ENCODE data around the gene DSP.

DSP gene, protein sequence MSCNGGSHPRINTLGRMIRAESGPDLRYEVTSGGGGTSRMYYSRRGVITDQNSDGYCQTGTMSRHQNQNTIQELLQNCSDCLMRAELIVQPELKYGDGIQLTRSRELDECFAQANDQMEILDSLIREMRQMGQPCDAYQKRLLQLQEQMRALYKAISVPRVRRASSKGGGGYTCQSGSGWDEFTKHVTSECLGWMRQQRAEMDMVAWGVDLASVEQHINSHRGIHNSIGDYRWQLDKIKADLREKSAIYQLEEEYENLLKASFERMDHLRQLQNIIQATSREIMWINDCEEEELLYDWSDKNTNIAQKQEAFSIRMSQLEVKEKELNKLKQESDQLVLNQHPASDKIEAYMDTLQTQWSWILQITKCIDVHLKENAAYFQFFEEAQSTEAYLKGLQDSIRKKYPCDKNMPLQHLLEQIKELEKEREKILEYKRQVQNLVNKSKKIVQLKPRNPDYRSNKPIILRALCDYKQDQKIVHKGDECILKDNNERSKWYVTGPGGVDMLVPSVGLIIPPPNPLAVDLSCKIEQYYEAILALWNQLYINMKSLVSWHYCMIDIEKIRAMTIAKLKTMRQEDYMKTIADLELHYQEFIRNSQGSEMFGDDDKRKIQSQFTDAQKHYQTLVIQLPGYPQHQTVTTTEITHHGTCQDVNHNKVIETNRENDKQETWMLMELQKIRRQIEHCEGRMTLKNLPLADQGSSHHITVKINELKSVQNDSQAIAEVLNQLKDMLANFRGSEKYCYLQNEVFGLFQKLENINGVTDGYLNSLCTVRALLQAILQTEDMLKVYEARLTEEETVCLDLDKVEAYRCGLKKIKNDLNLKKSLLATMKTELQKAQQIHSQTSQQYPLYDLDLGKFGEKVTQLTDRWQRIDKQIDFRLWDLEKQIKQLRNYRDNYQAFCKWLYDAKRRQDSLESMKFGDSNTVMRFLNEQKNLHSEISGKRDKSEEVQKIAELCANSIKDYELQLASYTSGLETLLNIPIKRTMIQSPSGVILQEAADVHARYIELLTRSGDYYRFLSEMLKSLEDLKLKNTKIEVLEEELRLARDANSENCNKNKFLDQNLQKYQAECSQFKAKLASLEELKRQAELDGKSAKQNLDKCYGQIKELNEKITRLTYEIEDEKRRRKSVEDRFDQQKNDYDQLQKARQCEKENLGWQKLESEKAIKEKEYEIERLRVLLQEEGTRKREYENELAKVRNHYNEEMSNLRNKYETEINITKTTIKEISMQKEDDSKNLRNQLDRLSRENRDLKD (N-terminal part only)

GRCh38 chr6:7541175-7542064, at the start of gene DSP:
DSP (plus strand) TSS chr6:7541671; CDS start chr6:7541916, 245 bp downstream.
- peak within 1 kb of the TSS; percentile 88 for H3K4me3 Mint-ChIP-seq
- no peaks in the 10 kb centered on the region for H3K36me3 Mint-ChIP-seq
- H3K27ac Mint-ChIP-seq: peak within 1 kb of the TSS; percentile 69
- H3K27me3 Mint-ChIP-seq: peaks cover 26% of the 10 kb centered on the region
- peak; percentile 18 to 32 for DNase-seq (ENCODE audit: low spot score in 2 of 2)
- H3K9me3 Mint-ChIP-seq: no peaks in the 10 kb centered on the region
- H3K4me1 Mint-ChIP-seq: peaks cover 4% of the 10 kb centered on the region
- ATAC-seq (ENCODE audit: low read depth): peak; percentile 64

- Mint-ChIP-seq H3K36me3 (no peaks in the 10 kb centered on the region), H3K4me1 (no peaks in the 10 kb centered on the region), H3K27ac (no peak overlapping the region), H3K27me3 (peaks cover 16% of the 10 kb centered on the region), H3K4me3 (no peak overlapping the region), H3K9me3 (no peaks in the 10 kb centered on the region)
- no peak for ATAC-seq (ENCODE audit: low read depth)
- DNase-seq (ENCODE audit: low spot score in 2 of 2): no peak
Measured at GRCh38 chr6:7493866-7494265, 47.6 kb upstream of the DSP start.

- no peaks in the 10 kb centered on the region for H3K9me3 Mint-ChIP-seq
- DNase-seq (ENCODE audit: low spot score in 2 of 2) (no peak), ATAC-seq (ENCODE audit: low read depth) (no peak)
- no peaks in the 10 kb centered on the region for H3K36me3 Mint-ChIP-seq
- H3K4me1 Mint-ChIP-seq: no peaks in the 10 kb centered on the region
- H3K4me3 Mint-ChIP-seq: no peak overlapping the region
- no peak overlapping the region for H3K27ac Mint-ChIP-seq
- peaks cover 14% of the 10 kb centered on the region for H3K27me3 Mint-ChIP-seq
Measured at GRCh38 chr6:7494638-7495037, 46.8 kb upstream of the DSP start.

- Mint-ChIP-seq H3K4me3 (no peak overlapping the region), H3K27me3 (peaks cover 23% of the 10 kb centered on the region), H3K9me3 (no peaks in the 10 kb centered on the region), H3K4me1 (no peaks in the 10 kb centered on the region), H3K36me3 (no peaks in the 10 kb centered on the region), H3K27ac (no peak overlapping the region)
- ATAC-seq (ENCODE audit: low read depth) (no peak), DNase-seq (ENCODE audit: low spot score in 2 of 2) (no peak)
Measured at GRCh38 chr6:7496266-7496875, 45.1 kb upstream of the DSP start.

- Mint-ChIP-seq H3K27me3 (peaks cover 19% of the 10 kb centered on the region), H3K27ac (no peak overlapping the region), H3K4me3 (no peak overlapping the region), H3K36me3 (no peaks in the 10 kb centered on the region), H3K4me1 (peaks cover 5% of the 10 kb centered on the region), H3K9me3 (no peaks in the 10 kb centered on the region)
- no peak for DNase-seq (ENCODE audit: low spot score in 2 of 2)
- no peak for ATAC-seq (ENCODE audit: low read depth)
Measured at GRCh38 chr6:7500752-7501282, 40.7 kb upstream of the DSP start.

DNA sequence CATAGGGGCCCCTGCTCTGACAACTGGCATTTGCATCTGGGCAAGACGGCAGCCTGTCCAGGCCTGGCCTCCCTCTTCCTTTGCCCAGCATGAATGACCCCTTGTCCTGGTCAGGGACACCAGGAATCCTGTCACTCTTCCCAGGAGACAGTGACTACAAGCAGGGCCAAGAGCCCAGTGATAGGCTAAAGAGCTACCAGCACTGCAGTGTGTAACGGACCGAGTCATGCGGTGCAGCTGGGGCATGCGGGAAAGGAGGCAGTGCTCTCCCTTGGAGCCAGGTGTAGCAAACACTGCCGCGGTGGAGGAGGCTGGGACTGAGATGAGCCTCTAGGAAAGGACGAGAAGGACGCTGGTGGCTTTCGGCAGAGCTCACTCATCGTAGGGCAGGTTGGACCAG, 38.7 kb upstream of the DSP start:
- H3K9me3 Mint-ChIP-seq: no peaks in the 10 kb centered on the region
- no peaks in the 10 kb centered on the region for H3K36me3 Mint-ChIP-seq
- H3K4me3 Mint-ChIP-seq: no peak overlapping the region
- peaks cover 17% of the 10 kb centered on the region for H3K27me3 Mint-ChIP-seq
- ATAC-seq (ENCODE audit: low read depth) (no peak), DNase-seq (ENCODE audit: low spot score in 2 of 2) (no peak)
- H3K4me1 Mint-ChIP-seq: peaks cover 6% of the 10 kb centered on the region
- no peak overlapping the region for H3K27ac Mint-ChIP-seq

- Mint-ChIP-seq H3K9me3 (no peaks in the 10 kb centered on the region), H3K4me1 (peaks cover 6% of the 10 kb centered on the region), H3K36me3 (no peaks in the 10 kb centered on the region), H3K27ac (no peak overlapping the region), H3K27me3 (peaks cover 15% of the 10 kb centered on the region), H3K4me3 (no peak overlapping the region)
- no peak for ATAC-seq (ENCODE audit: low read depth)
- no peak for DNase-seq (ENCODE audit: low spot score in 2 of 2)
Measured at GRCh38 chr6:7504041-7504440, 37.4 kb upstream of the DSP start.

GRCh38 chr6:7505189-7505699, 36.2 kb upstream of the DSP start:
- H3K27me3 Mint-ChIP-seq: peaks cover 11% of the 10 kb centered on the region
- H3K9me3 Mint-ChIP-seq: no peaks in the 10 kb centered on the region
- H3K4me1 Mint-ChIP-seq: peaks cover 8% of the 10 kb centered on the region
- H3K4me3 Mint-ChIP-seq: peak overlapping the region; percentile 50
- no peaks in the 10 kb centered on the region for H3K36me3 Mint-ChIP-seq
- peak overlapping the region; percentile 28 for H3K27ac Mint-ChIP-seq
- ATAC-seq (ENCODE audit: low read depth): peak; percentile 62
- DNase-seq (ENCODE audit: low spot score in 2 of 2): no peak

DNA sequence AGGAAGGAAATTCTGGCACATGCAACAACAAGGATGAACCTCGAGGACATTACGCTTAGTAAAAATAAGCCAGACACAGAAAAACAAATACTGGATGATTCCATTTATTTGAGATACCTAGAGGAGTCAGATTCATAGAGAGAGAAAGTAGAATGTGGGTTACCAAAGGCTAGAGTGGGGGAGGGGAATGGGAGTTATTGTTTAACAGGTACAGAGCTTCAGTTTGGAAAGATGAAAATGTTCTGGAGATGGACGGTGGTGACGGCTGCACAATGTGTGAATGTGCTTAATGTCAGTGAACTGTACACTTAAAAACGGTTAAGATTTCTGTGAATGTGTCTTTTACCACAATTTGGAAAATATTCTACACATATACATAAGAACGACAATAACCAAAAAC, 33.9 kb upstream of the DSP start:
- H3K36me3 Mint-ChIP-seq: no peaks in the 10 kb centered on the region
- H3K27me3 Mint-ChIP-seq: peaks cover 6% of the 10 kb centered on the region
- no peak overlapping the region for H3K27ac Mint-ChIP-seq
- ATAC-seq (ENCODE audit: low read depth) (no peak), DNase-seq (ENCODE audit: low spot score in 2 of 2) (no peak)
- H3K9me3 Mint-ChIP-seq: no peaks in the 10 kb centered on the region
- H3K4me1 Mint-ChIP-seq: peaks cover 8% of the 10 kb centered on the region
- H3K4me3 Mint-ChIP-seq: no peak overlapping the region

DNA sequence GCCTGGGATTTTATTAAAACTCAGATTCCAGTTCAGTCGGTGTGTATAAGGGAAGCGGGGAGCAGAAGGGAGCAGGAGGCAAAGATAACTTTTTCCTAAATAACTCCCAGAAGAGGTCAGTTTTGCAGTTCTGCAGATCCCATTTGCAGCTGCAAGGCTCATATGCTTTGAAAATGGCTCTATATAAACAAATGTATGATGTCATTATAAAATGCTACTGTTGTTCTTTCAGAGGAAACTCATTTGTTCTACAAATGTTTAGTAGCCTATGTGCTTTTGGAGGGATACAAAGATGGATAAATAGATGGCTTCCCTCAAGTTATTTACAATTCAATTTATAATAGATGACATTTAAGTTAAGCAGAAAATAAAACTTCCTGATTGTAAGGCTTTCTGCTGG, 29.2 kb upstream of the DSP start:
- ATAC-seq (ENCODE audit: low read depth) (no peak), DNase-seq (ENCODE audit: low spot score in 2 of 2) (no peak)
- Mint-ChIP-seq H3K27ac (no peak overlapping the region), H3K4me1 (peaks cover 2% of the 10 kb centered on the region), H3K36me3 (no peaks in the 10 kb centered on the region), H3K4me3 (no peak overlapping the region), H3K27me3 (peaks cover 4% of the 10 kb centered on the region), H3K9me3 (no peaks in the 10 kb centered on the region)

DNA sequence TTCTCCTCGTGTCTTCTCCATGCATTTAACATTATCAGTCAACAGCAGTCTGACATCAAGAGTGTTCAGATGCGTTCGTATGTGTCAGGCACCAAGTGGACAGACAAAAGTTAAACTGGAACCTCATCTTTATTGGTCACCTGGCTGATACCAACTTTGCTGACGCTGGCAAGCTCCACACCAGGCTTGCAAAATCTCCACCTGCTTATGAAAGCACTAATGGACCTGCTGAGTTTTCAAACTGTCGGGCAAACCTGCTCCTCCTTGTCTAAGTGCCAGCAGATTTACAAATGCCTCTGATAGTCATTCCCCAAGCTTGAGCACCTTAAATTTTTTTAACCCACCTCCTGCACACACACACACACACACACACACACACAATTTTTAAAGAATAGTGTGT, 27.9 kb upstream of the DSP start:
- Mint-ChIP-seq H3K27me3 (peaks cover 4% of the 10 kb centered on the region), H3K27ac (no peak overlapping the region), H3K36me3 (no peaks in the 10 kb centered on the region), H3K9me3 (no peaks in the 10 kb centered on the region), H3K4me1 (peaks cover 2% of the 10 kb centered on the region), H3K4me3 (no peak overlapping the region)
- no peak for ATAC-seq (ENCODE audit: low read depth)
- DNase-seq (ENCODE audit: low spot score in 2 of 2): no peak

GRCh38 chr6:7515363-7515762, 26.1 kb upstream of the DSP start:
- Mint-ChIP-seq H3K27ac (no peak overlapping the region), H3K4me1 (no peaks in the 10 kb centered on the region), H3K27me3 (peaks cover 4% of the 10 kb centered on the region), H3K9me3 (no peaks in the 10 kb centered on the region), H3K36me3 (no peaks in the 10 kb centered on the region), H3K4me3 (no peak overlapping the region)
- DNase-seq (ENCODE audit: low spot score in 2 of 2): no peak
- ATAC-seq (ENCODE audit: low read depth): no peak

All from memory B cell (primary cell).